ENCODE data around the gene P2RY8. TPM values are rescaled to one million over a fixed set of nuclear protein-coding genes. Genes with fewer than 3 reads are reported as not detected.

The P2RY8 gene
- total RNA-seq, 6 donors from 2014 or later: 1.7 to 4.4 (median 3.3) TPM

DNA sequence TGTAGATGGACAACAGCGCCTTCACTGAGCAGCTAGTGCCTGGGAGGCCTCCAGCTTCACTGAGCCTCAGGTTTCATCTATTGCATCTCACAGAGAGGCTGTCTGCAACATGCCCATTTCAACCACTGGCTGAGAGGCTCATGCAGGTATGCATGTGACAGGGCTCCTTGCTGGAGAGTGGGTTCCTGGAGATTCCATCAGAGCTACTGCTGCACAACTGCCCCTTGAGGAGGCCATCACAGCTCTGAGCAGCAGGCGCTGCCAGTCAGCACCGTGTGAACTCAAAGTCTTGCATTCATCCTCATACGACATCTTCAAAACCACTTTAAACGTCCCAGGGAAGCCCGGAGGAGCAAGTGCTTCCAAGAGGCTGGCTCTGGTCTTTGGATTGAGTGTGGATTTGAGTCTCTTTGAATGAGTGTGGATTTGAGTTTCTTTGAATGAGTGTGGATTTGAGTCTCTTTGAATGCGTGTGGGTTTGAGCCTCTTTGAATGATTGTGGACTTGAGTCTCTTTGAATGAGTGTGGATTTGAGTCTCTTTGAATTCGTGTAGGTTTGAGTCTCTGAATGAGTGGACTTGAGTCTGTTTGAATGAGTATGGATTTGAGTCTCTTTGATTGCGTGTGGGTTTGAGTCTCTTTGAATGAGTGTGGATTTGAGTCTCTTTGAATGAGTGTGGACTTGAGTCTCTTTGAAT is 8.7 kb downstream of the P2RY8 start:
- Histone ChIP-seq H3K9me3 (no peaks in the 10 kb centered on the region), H3K27ac (no peak overlapping the region), H3K27me3 (no peaks in the 10 kb centered on the region), H3K4me1 (no peaks in the 10 kb centered on the region), H3K4me3 (no peak overlapping the region), H3K36me3 (no peaks in the 10 kb centered on the region)
- ATAC-seq (ENCODE audit: low FRiP score in 2 of 2): no peak
- no peak for DNase-seq
- 77 to 80% methylated on average over 9 of the region's 9 CpGs for WGBS, 2 donors
- TF ChIP-seq, protein P1, sequence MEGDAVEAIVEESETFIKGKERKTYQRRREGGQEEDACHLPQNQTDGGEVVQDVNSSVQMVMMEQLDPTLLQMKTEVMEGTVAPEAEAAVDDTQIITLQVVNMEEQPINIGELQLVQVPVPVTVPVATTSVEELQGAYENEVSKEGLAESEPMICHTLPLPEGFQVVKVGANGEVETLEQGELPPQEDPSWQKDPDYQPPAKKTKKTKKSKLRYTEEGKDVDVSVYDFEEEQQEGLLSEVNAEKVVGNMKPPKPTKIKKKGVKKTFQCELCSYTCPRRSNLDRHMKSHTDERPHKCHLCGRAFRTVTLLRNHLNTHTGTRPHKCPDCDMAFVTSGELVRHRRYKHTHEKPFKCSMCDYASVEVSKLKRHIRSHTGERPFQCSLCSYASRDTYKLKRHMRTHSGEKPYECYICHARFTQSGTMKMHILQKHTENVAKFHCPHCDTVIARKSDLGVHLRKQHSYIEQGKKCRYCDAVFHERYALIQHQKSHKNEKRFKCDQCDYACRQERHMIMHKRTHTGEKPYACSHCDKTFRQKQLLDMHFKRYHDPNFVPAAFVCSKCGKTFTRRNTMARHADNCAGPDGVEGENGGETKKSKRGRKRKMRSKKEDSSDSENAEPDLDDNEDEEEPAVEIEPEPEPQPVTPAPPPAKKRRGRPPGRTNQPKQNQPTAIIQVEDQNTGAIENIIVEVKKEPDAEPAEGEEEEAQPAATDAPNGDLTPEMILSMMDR (IDR thresholded peaks at IDR 0.05): no peak
- TF ChIP-seq POLR2AphosphoS5 (IDR thresholded peaks at IDR 0.05): no peak
- TF ChIP-seq POLR2A (IDR thresholded peaks at IDR 0.05): no peak
- TF ChIP-seq EP300 (IDR thresholded peaks at IDR 0.05): no peak

DNA sequence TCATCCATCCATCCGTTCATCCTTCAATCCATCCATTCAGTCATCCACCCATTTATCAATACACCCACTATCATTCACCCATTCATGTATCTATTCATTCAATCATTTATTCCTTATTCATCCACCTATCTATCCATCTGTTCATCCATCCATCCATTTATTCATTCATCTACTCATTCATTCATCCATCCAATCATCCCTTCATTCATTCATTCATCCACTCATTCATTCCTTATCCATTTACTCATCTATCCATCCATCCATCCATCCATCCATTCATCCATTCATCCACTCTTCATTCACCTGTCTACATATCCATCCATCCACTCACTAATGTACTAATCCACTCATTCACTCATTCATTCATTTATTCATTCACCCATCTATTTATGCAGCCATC is 9.5 kb downstream of the P2RY8 start:
- H3K4me1 ChIP-seq: no peaks in the 10 kb centered on the region
- TF ChIP-seq EP300 (IDR thresholded peaks at IDR 0.05) (no peak), POLR2AphosphoS5 (IDR thresholded peaks at IDR 0.05) (no peak), POLR2A (IDR thresholded peaks at IDR 0.05) (no peak)
- TF ChIP-seq, protein P1 (IDR thresholded peaks at IDR 0.05): no peak
- DNase-seq: no peak
- no peaks in the 10 kb centered on the region for H3K36me3 ChIP-seq
- ATAC-seq (ENCODE audit: low FRiP score in 2 of 2): no peak
- H3K9me3 ChIP-seq: no peaks in the 10 kb centered on the region
- no peaks in the 10 kb centered on the region for H3K27me3 ChIP-seq
- WGBS, 2 donors: 75 to 92% methylated on average over 1 of the region's 1 CpG
- H3K4me3 ChIP-seq: no peak overlapping the region
- H3K27ac ChIP-seq: no peak overlapping the region

GRCh38 chrX:1526565-1526964 is 10.4 kb downstream of the P2RY8 start:
- Histone ChIP-seq H3K4me1 (no peaks in the 10 kb centered on the region), H3K36me3 (no peaks in the 10 kb centered on the region), H3K4me3 (no peak overlapping the region), H3K9me3 (no peaks in the 10 kb centered on the region), H3K27me3 (no peaks in the 10 kb centered on the region), H3K27ac (no peak overlapping the region)
- ATAC-seq (ENCODE audit: low FRiP score in 2 of 2): no peak
- DNase-seq: no peak
- no peak for TF ChIP-seq EP300 (IDR thresholded peaks at IDR 0.05)
- TF ChIP-seq, protein P1 (IDR thresholded peaks at IDR 0.05): no peak
- TF ChIP-seq POLR2AphosphoS5 (IDR thresholded peaks at IDR 0.05): no peak
- TF ChIP-seq POLR2A (IDR thresholded peaks at IDR 0.05): no peak
- WGBS, 2 donors: 89% methylated on average over 4 of the region's 4 CpGs

GRCh38 chrX:1525583-1526355 is 11.2 kb downstream of the P2RY8 start:
- 84 to 90% methylated on average over 6 of the region's 6 CpGs for WGBS, 2 donors
- no peak for ATAC-seq (ENCODE audit: low FRiP score in 2 of 2)
- TF ChIP-seq EP300 (IDR thresholded peaks at IDR 0.05) (no peak), POLR2AphosphoS5 (IDR thresholded peaks at IDR 0.05) (no peak), POLR2A (IDR thresholded peaks at IDR 0.05) (no peak)
- TF ChIP-seq, protein P1 (IDR thresholded peaks at IDR 0.05): no peak

More at GRCh38 chrX:1525583-1526355, 11.2 kb downstream of the P2RY8 start:
- no peaks in the 10 kb centered on the region for H3K27me3 ChIP-seq
- H3K9me3 ChIP-seq: no peaks in the 10 kb centered on the region
- no peak overlapping the region for H3K4me3 ChIP-seq
- DNase-seq: no peak
- no peak overlapping the region for H3K27ac ChIP-seq
- H3K36me3 ChIP-seq: no peaks in the 10 kb centered on the region
- H3K4me1 ChIP-seq: no peaks in the 10 kb centered on the region

All from upper lobe of left lung (tissue), 6 donors.